Measurements from ENCODE around the gene HDGF. TPM values are rescaled to one million over a fixed set of nuclear protein-coding genes. Genes with fewer than 3 reads are reported as not detected.
"Not testable (repeated sequence)": the region's sequence is repeated elsewhere in the genome, so short reads cannot be mapped to it uniquely, and the experiment has no call there.

Gene HDGF
- total RNA-seq, 1 experiment from 2014 or later, result 306 TPM

DNA sequence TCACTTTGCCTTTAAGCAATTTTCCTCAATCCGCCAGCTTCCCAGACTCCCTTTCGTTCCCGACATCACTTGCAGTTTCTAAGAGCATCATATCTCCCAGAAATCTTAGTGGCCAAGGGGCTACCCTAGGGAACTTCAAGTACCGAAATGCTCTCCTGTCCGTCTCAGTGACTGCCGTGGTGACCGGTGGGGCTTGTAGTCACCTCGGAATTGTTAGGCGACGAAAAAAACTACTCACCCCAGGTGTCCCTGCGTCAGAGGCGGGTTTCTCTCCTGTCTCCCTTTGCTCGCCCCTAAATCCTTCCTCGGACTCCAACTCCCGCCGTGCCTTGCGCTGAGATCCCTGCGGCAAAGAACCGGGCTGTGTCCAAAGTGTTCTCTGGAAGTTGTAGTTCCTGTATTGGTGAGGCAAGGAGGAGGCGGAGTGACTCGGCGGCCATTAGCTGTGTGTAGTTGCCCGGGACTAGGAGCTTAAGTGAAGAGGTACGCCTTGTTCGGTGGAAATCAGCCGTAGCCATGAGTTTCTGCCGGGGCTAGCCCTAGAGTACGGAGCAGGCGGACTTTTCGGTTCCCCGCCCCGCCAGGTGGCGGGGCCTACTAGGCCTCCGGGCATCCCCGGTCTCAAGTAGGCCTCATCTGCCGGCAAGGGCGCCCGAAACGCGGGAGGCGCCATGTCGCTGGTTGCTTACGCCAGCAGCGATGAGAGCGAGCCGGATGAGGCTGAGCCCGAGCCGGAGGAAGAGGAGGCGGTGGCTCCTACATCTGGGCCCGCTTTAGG, 15.8 kb upstream of the HDGF start, which contains the start of gene PRCC:
Gene PRCC, plus strand, starts transcription at position 435 of the 778 bp plus-strand sequence. Its CDS starts 237 bp downstream, at position 672.
- DNase-seq (ENCODE audit: low read depth), result peak; percentile 100

DNA sequence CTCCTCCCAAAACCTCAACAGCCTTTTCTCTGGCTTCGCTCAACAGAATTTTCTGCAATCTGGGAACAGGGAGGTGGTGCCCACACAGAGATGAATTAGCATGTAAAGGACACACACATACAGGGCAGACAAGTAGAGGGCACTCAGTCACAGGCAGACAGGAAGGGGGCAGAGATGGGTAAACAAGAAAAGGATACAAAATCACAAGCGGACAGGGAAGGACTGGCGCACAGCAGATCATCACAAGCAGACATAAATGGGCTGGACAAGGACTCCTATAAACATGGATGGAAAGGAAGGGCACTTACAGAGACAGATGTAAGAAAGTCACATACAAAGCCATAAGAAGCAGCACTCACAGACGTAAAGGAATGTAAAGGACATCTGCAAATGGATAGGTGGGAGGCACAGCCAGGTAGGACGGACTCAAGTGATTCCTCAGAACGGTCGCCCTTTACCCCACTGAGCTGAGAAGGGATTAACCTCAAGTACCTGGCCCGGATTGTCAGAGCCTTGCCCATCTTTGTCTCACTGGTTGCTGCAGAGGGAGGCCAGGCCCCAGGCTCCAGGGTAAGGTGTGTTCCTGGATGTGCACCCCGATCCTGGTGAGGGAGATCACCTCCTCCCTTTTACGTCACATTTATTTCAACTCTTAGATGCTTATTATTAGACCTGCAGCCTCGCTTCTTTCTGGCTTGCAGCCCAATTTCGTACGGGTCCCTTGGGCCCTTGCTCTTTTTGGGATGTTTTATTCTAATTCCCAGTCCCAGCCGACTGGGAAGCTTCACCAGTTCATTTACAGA, 15.0 kb upstream of the HDGF start:
- DNase-seq (ENCODE audit: low read depth), result no peak

GRCh38 chr1:156765666-156766065, 14.2 kb upstream of the HDGF start:
- DNase-seq (ENCODE audit: low read depth), result no peak

DNA sequence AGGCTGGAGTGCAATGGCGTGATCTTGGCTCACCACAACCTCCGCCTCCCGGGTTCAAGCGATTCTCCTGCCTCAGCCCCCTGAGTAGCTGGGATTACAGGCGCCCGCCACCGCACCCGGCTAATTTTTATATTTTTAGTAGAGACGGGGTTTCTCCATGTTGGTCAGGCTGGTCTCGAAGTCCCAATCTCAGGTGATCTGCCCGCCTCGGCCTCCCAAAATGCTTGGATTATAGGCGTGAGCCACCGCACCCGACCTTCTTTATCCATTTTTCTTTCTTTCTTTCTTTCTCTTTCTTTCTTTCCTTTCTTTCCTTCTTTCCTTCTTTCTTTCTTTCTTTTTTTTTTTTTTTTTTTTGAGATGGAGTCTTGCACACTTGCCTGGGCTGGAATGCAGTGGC, 13.7 kb upstream of the HDGF start:
- DNase-seq (ENCODE audit: low read depth), result not testable (repeated sequence)

GRCh38 chr1:156760796-156761104, 9.3 kb upstream of the HDGF start:
- DNase-seq (ENCODE audit: low read depth), result no peak

DNA sequence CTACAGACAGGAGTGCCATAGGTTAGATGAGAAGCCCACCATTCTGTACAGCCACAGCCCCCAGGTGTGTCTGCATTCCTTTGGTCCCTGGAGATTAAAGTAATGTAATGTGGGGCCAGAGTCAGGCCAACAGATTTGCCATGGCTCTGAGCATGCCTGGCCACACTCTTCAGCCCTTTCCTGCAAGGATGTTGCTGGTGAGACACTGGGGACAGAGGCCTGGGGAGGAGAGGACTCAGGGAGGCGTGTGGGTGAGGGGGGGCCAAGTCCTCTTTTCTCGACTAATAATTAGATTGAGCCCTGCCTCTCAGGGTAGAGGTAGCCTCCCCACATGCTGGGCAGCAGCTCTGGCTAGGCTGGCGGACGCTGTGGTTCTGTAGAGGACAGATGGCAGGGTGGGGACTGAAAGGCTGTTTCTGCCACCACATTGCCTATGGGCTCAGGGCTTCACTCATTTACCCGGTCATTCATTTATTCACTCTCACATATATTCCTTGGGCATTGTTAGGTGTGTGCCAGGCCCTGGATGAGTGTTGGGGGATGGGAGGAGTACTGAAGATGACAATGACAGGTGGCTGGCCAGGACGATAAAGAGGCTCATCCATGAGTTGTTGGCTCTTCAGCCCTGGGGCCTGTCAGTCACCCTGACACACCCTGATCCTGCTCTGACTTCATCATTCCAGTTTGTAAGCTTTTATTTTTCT, 8.8 kb upstream of the HDGF start:
- no peak for DNase-seq (ENCODE audit: low read depth)

DNA sequence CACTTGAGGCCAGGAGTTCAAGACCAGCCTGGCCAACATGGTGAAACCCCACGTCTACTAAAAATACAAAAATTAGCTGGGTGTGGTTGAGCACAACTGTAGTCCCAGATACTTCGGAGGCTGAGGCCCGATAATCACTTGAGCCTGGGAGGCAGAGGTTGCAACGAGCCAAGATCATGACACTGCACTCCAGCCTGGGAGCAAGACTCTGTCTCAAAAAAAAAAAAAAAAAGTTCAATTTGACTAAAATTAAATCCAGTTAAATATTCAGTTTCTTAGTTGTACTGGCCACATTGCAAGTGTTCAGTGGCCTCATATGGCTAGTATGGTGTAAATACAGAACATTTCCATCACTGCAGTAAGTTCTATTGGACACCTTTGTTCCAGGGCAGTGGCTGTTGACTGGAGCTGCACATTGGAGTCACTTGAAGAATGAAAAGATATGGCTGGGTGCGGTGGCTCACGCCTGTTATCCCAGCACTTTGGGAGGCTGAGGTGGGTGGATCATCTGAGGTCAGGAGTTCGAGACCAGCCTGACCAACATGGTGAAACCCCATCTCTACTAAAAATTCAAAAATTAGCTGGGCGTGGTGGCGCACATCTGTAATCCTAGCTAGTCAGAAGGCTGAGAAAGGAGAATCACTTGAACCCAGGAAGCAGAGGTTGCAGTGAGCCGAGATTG, 6.2 kb upstream of the HDGF start:
- not testable (repeated sequence) for DNase-seq (ENCODE audit: low read depth)

GRCh38 chr1:156756355-156756754, 4.9 kb upstream of the HDGF start:
- DNase-seq (ENCODE audit: low read depth), result no peak

GRCh38 chr1:156755527-156755950, 4.1 kb upstream of the HDGF start:
- DNase-seq (ENCODE audit: low read depth), result no peak

DNA sequence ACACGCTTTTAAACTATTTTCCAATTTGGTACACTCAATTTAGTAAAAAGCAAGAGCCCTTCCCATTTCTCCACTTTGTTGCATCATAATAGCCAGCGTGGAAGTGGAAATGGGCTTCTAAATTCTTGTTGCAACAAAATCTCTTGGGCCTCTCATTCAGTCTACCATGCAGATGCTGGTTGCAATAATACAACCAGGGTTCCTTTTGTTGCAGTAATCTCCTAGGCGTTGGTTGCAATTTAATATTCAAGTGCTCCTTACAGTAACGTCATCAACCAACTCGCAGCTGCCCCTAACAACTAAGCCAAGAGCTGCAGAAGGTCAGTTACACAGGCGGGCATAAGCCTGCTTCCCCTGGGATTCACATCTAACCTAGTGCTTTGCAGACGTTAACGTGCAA, 2.7 kb upstream of the HDGF start:
- no peak for DNase-seq (ENCODE audit: low read depth)

DNA sequence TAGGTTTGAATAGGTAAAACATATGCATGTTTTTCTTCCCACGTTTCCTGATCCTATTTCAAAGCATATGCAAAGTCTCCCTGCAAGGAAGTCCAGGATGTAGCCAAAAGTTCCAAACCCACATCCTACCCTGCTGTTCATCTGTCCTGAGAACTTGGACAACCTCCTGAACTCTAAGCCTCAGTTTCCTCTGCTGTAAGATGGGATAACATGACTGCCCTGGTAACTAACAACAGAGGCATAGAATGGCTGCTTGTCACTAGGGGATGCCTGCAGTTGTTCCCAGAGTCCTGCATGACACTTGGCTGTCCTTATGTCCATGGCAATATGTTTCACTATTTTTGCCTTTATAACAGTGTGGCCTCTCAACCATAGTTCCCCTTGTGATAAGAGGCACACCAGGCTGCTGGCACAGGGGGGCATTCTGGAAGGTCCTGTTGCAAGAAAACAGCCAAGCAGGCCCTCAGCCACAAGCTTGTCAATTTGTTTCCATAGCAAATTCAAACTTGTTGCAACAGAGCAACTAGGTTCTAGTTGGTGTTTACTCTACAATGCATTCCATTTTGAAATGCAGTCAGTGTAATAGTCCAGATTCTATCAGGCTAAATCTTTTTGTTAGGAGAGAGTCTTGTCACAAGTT, 1.5 kb upstream of the HDGF start:
- no peak for DNase-seq (ENCODE audit: low read depth)

GRCh38 chr1:156751757-156752481, 444 bp upstream of the HDGF start:
- peak; percentile 96 for DNase-seq (ENCODE audit: low read depth)

DNA sequence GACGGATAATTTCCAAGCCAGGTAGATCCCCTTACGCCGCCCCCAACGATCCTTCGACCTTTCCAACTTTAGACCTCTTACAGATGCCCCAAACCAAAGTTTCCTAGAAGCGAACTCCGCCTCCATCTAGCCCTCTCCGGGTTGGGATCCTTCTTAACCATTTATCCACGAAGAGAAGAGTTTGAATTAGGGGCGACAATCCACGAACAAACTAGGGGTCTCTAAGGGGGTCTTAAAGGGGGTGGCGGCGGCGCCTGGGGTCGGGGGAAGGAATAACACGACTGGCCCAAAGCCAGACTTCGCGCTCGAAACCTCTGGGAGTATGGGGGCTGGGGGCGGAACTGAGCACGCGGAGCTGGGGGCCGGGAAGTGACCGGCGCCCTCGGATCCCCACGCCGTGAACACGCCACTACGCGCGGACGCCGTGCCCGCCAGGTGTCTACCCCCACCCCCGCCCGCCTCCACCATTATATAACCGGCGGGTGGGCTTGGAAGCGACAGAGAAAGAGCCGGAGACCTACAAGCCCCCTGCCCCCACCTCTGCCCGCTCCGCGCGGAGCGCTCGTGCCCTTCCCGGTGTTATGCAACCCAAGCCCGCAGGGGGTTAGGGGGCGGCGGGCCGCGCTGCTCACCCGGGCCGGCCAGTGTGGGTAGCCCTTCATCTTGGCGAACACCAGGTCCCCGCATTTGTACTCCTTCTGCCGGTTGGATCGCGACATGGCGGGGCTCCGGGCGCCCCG, 594 bp downstream of the HDGF start:
- DNase-seq (ENCODE audit: low read depth), result peak; percentile 28

DNA sequence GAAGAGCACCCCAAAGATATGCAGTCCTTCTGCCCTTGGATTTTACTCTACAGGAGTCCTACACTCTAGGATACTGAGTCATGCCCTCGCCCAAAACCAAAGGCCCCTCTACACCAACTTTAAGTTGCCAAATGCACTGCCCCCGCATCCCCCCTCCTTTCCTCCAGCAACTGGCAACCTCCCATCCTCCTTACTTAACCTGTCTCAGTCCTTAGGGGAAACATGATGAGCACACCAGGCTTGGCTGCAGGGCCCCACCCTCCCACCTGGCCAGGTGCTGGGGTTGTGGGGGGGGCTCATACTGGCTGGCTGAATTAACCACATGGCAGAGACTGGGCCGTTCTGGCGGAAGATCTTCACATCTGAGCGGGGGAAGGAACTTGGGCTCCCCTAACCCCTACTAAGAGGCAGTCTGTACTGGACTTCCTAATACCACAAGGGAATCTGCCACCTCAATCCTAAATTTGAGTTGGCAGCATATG, 1.2 kb downstream of the HDGF start:
- DNase-seq (ENCODE audit: low read depth), result peak; percentile 43

- DNase-seq (ENCODE audit: low read depth), result no peak
Observed at GRCh38 chr1:156749419-156750118, 1.9 kb downstream of the HDGF start.

GRCh38 chr1:156748670-156749418, 2.6 kb downstream of the HDGF start:
- DNase-seq (ENCODE audit: low read depth), result peak; percentile 59

- DNase-seq (ENCODE audit: low read depth), result peak; percentile 43
Observed at GRCh38 chr1:156747742-156748669, 3.5 kb downstream of the HDGF start.

Data from RPMI7951 (cell line).